Kidney (tissue), 14 donors: ENCODE measurements around the gene UBALD2. TPM values are rescaled to one million over a fixed set of nuclear protein-coding genes. Genes with fewer than 3 reads are reported as not detected.
"Not testable (repeated sequence)": the region's sequence is repeated elsewhere in the genome, so short reads cannot be mapped to it uniquely, and the experiment has no call there.

ENCODE experiments used
- DNase-seq, 5 donors: peaks; one replicate each; pipeline ENCODE4 v3.0.0-alpha.2; 2013 to 2020
- FAIRE-seq: peaks from 2 replicates; lab custom pipeline; 2012; peaks lifted over from hg19 to GRCh38; lab: Jason Lieb, UNC
- H3K27ac ChIP-seq, 2 donors: one replicate each; pipeline ENCODE4 v1.7.0; 2013; ENCODE audit warnings: low read depth in 2 of 2, low read length in 2 of 2, inconsistent platforms in 1 of 2
- H3K27me3 ChIP-seq: one replicate; pipeline ENCODE4 v1.7.1; 2013; ENCODE audit warnings: low read length, inconsistent platforms; ENCODE audit not compliant: control insufficient read depth, insufficient read depth
- H3K36me3 ChIP-seq, 3 donors: one replicate each; pipeline versions ENCODE4 v1.7.0 to v1.7.1; 2013; ENCODE audit warnings: low read length in 3 of 3, control low read depth in 1 of 3, inconsistent platforms in 1 of 3; ENCODE audit not compliant: insufficient read depth in 3 of 3, control insufficient read depth in 2 of 3
- H3K4me1 ChIP-seq, 3 donors: one replicate each; pipeline versions ENCODE4 v1.7.0 to v1.7.1; 2013; ENCODE audit warnings: low read length in 3 of 3, inconsistent platforms in 1 of 3, low read depth in 1 of 3; ENCODE audit not compliant: control insufficient read depth in 2 of 3, insufficient read depth in 2 of 3
- H3K4me3 ChIP-seq, 3 donors: one replicate each; pipeline versions ENCODE4 v1.7.0 to v1.8.1; 2013; ENCODE audit warnings: low read length in 3 of 3, control low read depth in 1 of 3, inconsistent platforms in 1 of 3
- H3K9ac ChIP-seq, 3 donors: one replicate each; pipeline versions ENCODE4 v1.7.0 to v1.7.1; 2013; ENCODE audit warnings: low read length in 3 of 3, control low read depth in 1 of 3, inconsistent platforms in 1 of 3
- H3K9me3 ChIP-seq, 3 donors: one replicate each; pipeline versions ENCODE4 v1.7.0 to v1.7.1; 2013; ENCODE audit warnings: low read length in 3 of 3, control low read depth in 1 of 3, inconsistent platforms in 1 of 3; ENCODE audit not compliant: control insufficient read depth in 2 of 3, insufficient read depth in 1 of 3
- intact Hi-C: fragments of 100-400 bp; cut with DNase I; formaldehyde crosslinking; loops from one replicate; pipeline ENCODE4 v1.11.1; 2022
- polyA plus RNA-seq: library from polyadenylated mRNA; stranded (reverse); fragments of 350-450 nt; fragmentation: Illumina TruSeq; extraction: RNeasy Lipid Tissue Mini Kit (QIAGEN cat#74804); gene quantifications from one replicate; pipeline ENCODE4 v1.2.3, GENCODE V29; 2014; ENCODE audit warnings: low read depth, low replicate concordance; ENCODE audit not compliant: insufficient read depth
- total RNA-seq: library from RNA; stranded (reverse); fragmentation: NEBNext Ultra II Directional; extraction: Animal tissue kit (Norgen Biotek cat#: 25700); gene quantifications from one replicate; pipeline ENCODE4 v1.2.1, GENCODE V29; 2021
- TF ChIP-seq, protein P1 (sequence below): IDR thresholded peaks from 3 replicates; pipeline ENCODE4 v1.5.1; 2012; ENCODE audit warnings: mild to moderate bottlenecking, moderate library complexity, borderline replicate concordance; ENCODE audit not compliant: insufficient read depth; ENCODE audit errors: extremely low read depth
- donor health status: control.
- donor health status: control.
- donor health status: control.
- donor health status: control.
- donor health status: control.
- donor health status: DM: yes; HTN: yes; CAD: no.
- donor health status: Normal renal cell carcinoma (clear cell type).

UBALD2 gene
- total and polyA plus RNA-seq, 2 donors from 2014 or later = 54.3 to 59.1 TPM

DNA sequence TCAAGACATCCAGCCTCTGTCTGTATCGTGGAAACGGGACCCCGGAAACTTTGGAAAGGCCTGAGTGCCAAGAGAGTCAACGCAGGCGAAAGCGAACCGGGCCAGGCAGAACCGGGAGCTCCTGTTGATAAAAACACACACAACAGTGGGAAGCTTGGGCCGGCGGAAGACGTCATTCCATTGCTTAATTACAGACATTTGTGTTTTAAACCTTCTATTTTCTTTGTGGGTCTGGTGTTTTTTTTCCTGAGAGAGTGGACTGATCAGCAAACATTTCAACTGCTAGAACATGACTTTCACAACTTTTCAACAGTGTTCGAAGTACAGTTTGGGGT lies 24.0 kb upstream of the UBALD2 start:
- no peaks in the 10 kb centered on the region for H3K36me3 ChIP-seq
- intact Hi-C loops = no loop called here
- no peak for FAIRE-seq

DNA sequence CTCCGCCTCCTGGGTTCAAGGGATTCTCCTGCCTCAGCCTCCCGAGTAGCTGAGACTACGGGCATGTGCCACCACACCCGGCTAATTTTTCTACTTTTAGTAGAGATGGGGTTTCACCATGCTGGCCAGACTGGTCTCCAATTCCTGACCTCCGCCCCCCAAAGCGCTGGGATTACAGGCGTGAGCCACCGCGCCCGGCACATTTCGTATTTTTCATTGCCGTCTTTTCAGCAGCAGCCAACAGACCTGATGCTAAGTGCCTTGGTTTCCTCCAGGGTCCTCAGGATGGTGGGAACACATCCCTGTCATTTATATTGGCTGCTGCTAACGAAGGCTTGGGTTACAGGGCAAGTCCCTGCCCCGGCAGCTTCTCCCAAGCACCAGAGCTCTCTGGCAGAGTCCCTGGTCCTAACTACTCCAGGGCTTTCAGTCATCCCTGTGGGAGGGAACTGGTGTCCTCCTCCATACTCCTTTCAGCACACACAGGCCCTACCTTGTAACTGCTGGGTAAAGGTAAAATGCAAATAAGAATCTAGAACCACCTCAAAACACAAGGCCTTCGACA lies 23.4 kb upstream of the UBALD2 start:
- H3K4me3 ChIP-seq = peak overlapping the region in 2 of 3 donors; percentile 69 to 82
- no peaks in the 10 kb centered on the region for H3K36me3 ChIP-seq
- no peak overlapping the region for H3K9ac ChIP-seq
- no peaks in the 10 kb centered on the region for H3K9me3 ChIP-seq
- no peaks in the 10 kb centered on the region for H3K27me3 ChIP-seq
- H3K27ac ChIP-seq = no peak overlapping the region
- DNase-seq (peak in 2 of 5 donors; percentile 31 to 63), FAIRE-seq (no peak)
- intact Hi-C loops = no loop called here
- peaks cover 0 to 9% (median 6%) of the 10 kb centered on the region in 3 donors for H3K4me1 ChIP-seq
- TF ChIP-seq, protein P1, sequence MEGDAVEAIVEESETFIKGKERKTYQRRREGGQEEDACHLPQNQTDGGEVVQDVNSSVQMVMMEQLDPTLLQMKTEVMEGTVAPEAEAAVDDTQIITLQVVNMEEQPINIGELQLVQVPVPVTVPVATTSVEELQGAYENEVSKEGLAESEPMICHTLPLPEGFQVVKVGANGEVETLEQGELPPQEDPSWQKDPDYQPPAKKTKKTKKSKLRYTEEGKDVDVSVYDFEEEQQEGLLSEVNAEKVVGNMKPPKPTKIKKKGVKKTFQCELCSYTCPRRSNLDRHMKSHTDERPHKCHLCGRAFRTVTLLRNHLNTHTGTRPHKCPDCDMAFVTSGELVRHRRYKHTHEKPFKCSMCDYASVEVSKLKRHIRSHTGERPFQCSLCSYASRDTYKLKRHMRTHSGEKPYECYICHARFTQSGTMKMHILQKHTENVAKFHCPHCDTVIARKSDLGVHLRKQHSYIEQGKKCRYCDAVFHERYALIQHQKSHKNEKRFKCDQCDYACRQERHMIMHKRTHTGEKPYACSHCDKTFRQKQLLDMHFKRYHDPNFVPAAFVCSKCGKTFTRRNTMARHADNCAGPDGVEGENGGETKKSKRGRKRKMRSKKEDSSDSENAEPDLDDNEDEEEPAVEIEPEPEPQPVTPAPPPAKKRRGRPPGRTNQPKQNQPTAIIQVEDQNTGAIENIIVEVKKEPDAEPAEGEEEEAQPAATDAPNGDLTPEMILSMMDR = no peak

More for the DNA sequence above, 24.0 kb upstream of the UBALD2 start:
- Histone ChIP-seq H3K27me3 (no peaks in the 10 kb centered on the region), H3K9me3 (no peaks in the 10 kb centered on the region), H3K27ac (peak overlapping the region in 1 of 2 donors; percentile 17), H3K9ac (peak overlapping the region; percentile 62 to 76 (median 74)), H3K4me3 (peak overlapping the region; percentile 69 to 88 (median 82)), H3K4me1 (peaks cover 0 to 2% (median under 1%) of the 10 kb centered on the region in 3 donors)
- TF ChIP-seq, protein P1 = no peak
- peak in 1 of 5 donors; percentile 53 for DNase-seq

DNA sequence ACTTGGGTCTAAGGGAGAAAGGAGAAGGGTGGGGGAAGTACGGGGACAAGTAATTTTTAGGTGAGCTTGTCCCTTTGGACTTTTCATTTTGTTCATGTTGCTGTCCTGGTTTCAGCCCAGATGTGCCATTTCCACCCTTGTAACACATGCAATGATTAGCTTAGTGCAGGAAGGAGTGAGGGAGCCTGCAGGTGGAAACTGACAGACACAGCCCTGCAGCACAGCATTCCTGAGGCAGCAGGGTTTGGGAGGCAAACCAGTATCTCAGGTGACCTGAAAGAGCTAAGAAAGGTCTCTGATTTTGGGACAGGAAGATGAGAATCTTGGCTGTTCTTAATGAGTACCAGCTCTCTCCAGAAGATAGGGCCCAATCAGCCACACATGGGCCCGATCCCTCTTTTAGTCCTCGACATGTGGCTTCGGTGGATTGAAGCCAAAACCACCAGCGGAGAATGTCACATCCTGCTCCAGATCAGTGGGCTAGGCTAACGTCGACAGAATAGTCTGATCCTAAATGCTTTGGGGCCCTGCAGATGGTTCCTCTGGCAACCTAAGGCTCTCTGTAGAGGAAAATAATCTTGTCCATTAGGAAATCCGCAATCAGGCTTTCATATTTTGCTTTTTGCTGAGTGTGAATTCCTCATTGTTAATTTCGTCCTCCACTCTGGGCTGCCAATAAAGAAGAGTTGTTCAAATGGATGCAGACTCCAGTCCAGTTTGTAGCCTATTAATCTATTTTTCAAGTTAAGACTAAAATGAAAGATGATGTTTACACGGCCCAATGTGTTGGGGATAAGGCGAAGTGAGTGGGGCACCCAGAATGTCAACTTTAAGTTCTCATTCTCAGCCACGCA lies 21.1 kb upstream of the UBALD2 start:
- DNase-seq = peak in 2 of 5 donors; percentile 9 to 31
- Histone ChIP-seq H3K9ac (no peak overlapping the region), H3K4me1 (peaks cover 0 to 9% (median 8%) of the 10 kb centered on the region in 3 donors), H3K4me3 (no peak overlapping the region), H3K9me3 (no peaks in the 10 kb centered on the region), H3K27ac (no peak overlapping the region), H3K36me3 (no peaks in the 10 kb centered on the region), H3K27me3 (no peaks in the 10 kb centered on the region)
- no peak for FAIRE-seq
- intact Hi-C loops = no loop called here
- TF ChIP-seq, protein P1 = no peak

DNA sequence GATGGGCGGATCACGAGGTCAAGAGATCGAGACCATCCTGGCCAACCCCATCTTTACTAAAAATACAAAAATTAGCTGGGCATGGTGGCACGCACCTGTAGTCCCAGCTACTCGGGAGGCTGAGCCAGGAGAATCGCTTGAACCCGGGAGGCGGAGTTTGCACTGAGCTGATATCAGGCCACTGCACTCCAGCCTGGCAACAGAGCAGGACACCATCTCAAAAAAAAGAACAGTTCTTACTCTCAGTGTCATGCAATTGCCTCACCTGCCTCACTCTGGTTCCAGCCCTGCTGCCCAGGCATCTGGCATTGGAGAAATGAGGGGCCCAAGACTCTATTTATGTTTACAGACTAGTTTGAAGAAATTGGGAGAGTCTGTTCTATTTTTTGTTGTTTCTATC lies 20.4 kb upstream of the UBALD2 start:
- H3K27me3 ChIP-seq, FAIRE-seq, H3K9me3 ChIP-seq, H3K27ac ChIP-seq, H3K4me3 ChIP-seq, H3K36me3 ChIP-seq, H3K4me1 ChIP-seq, H3K9ac ChIP-seq, intact Hi-C loops: not testable (repeated sequence)
- DNase-seq = peak in 2 of 5 donors; percentile 18 to 22
